Gastroesophageal sphincter (tissue), 3 donors: ENCODE data around the gene PLIN1.

Experiments
- EP300 ChIP-seq: sonication (generic); formaldehyde crosslinking; IDR thresholded peaks from one replicate; pipeline ENCODE4 v1.6.1; 2017; ENCODE audit warnings: antibody characterized with exemption, mild to moderate bottlenecking
- POLR2A ChIP-seq, 2 donors: fragments of 450-650 bp; IDR thresholded peaks; one replicate each; pipeline ENCODE4 v1.6.1; 2017; ENCODE audit warnings: antibody characterized with exemption in 2 of 2, mild to moderate bottlenecking in 2 of 2, moderate library complexity in 1 of 2
- TF ChIP-seq, protein P1 (sequence below), 4 experiments: fragments of 200-600 bp in 2 of 4; fragments of 450-650 bp in 2 of 4; sonication (generic) in 1 of 4; IDR thresholded peaks; one replicate each; pipeline ENCODE4 v1.5.1; 2017 to 2019; ENCODE audit warnings: antibody characterized with exemption in 4 of 4, mild to moderate bottlenecking in 2 of 4, moderate library complexity in 2 of 4

DNA sequence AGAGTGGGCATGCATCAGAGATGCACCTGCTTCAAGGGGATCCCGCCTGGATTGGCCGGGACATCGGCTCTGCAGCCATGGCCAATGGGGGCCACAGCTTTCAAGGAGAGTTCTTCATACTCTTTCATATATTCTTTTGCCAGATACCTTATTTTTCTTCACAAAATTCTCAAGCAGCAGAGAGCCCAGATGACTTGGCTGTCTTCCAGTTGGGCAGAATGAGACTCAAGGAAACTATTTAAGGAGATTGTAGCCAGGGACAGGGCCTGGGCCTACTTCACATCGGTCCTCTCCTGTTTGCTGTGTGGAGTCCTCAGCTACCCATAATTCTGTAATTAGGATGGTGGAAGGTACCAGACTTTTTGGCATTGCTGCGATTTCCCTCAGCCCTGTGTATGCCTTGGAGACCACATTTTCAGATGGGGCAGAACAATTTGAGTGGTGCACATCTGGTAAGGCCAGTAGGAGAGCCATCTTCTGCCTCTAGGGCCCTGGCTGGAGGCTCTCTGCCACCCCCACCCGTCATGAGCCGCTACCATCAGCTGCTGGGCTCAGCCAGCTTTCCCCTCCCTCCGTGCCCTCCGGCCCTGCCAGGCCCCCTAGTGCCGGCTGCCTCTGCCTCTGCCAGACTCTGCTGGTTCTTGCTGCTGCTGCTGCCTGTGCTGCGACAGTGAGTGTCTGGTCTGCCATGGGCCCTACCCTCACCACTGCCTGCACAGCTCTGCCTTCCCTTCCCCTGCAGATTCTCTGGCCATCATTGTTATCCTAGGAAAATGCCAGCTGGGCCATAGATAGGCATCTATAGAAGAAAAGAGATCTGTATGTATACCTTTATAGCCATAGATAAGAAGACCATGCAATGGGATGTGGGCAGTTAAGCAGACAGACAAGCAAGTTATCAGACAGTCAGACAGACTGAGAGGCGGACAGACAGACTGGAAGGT lies 6.7 kb downstream of the PLIN1 start:
- TF ChIP-seq, protein P1, sequence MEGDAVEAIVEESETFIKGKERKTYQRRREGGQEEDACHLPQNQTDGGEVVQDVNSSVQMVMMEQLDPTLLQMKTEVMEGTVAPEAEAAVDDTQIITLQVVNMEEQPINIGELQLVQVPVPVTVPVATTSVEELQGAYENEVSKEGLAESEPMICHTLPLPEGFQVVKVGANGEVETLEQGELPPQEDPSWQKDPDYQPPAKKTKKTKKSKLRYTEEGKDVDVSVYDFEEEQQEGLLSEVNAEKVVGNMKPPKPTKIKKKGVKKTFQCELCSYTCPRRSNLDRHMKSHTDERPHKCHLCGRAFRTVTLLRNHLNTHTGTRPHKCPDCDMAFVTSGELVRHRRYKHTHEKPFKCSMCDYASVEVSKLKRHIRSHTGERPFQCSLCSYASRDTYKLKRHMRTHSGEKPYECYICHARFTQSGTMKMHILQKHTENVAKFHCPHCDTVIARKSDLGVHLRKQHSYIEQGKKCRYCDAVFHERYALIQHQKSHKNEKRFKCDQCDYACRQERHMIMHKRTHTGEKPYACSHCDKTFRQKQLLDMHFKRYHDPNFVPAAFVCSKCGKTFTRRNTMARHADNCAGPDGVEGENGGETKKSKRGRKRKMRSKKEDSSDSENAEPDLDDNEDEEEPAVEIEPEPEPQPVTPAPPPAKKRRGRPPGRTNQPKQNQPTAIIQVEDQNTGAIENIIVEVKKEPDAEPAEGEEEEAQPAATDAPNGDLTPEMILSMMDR (IDR thresholded peaks at IDR 0.05): no peak
- TF ChIP-seq EP300 (no peak), POLR2A (IDR thresholded peaks at IDR 0.05) (no peak)
